ENCODE measurements around the gene VAPB.

GRCh38 chr20:58444746-58445255 lies 55.8 kb downstream of the VAPB start:
- TF ChIP-seq SP1 (CRISPR knock-in tag; conservative IDR thresholded peaks at IDR 0.05) (no peak), CBFB (CRISPR knock-in tag; IDR thresholded peaks at IDR 0.05; ENCODE audit: low read depth) (no peak), USF2 (CRISPR knock-in tag; IDR thresholded peaks at IDR 0.05) (no peak), ZBTB21 (CRISPR knock-in tag; IDR thresholded peaks at IDR 0.05; ENCODE audit: borderline replicate concordance) (no peak), E2F4 (CRISPR knock-in tag; IDR thresholded peaks at IDR 0.05; ENCODE audit: borderline replicate concordance, low read depth) (no peak), NR2C2 (CRISPR knock-in tag; IDR thresholded peaks at IDR 0.05) (no peak), CTCF (IDR thresholded peaks at IDR 0.05) (no peak), KAT7 (CRISPR knock-in tag; IDR thresholded peaks at IDR 0.05; ENCODE audit: borderline replicate concordance) (no peak), TEAD4 (CRISPR knock-in tag; IDR thresholded peaks at IDR 0.05) (no peak)

Measured in WTC11 (cell line).